SU-DHL-6 (cell line): ENCODE measurements around the gene IL1R2.

Experiments
- H2AFZ ChIP-seq: fragments of 200-600 bp; sonication (generic); 2 replicates; pipeline ENCODE4 v1.6.1; 2014; ENCODE audit warnings: low read depth, mild to moderate bottlenecking, moderate library complexity, mixed read lengths, antibody characterized with exemption, low read length; ENCODE audit not compliant: severe bottlenecking
- H3F3A ChIP-seq: fragments of 200-600 bp; shearing (Covaris generic); 2 replicates; pipeline ENCODE4 v1.6.0; 2016; ENCODE audit warnings: antibody characterized with exemption, mild to moderate bottlenecking; ENCODE audit not compliant: insufficient read depth
- H3K27ac ChIP-seq: fragments of 200-600 bp; sonication (generic); 2 replicates; pipeline ENCODE4 v1.5.1; 2016; ENCODE audit warnings: low read depth, mild to moderate bottlenecking, low read length, moderate library complexity, mixed read lengths
- H3K27me3 ChIP-seq: fragments of 200-600 bp; sonication (generic), shearing (Covaris generic); 2 replicates; pipeline ENCODE4 v1.6.0; 2014; ENCODE audit warnings: mild to moderate bottlenecking, low read length
- H3K36me3 ChIP-seq: fragments of 200-600 bp; sonication (generic); 2 replicates; pipeline ENCODE4 v1.6.1; 2014; ENCODE audit warnings: mild to moderate bottlenecking, low read length, mixed read lengths
- H3K4me2 ChIP-seq: fragments of 300-600, 200-600 bp; shearing (Covaris generic), sonication (generic); 2 replicates; pipeline ENCODE4 v1.6.0; 2014; ENCODE audit warnings: low read length, low read depth, mild to moderate bottlenecking; ENCODE audit not compliant: poor library complexity, severe bottlenecking
- H3K4me3 ChIP-seq: fragments of 200-600 bp; sonication (generic); 2 replicates; pipeline ENCODE4 v1.5.1; 2014; ENCODE audit warnings: antibody characterized with exemption, low read length, mild to moderate bottlenecking, mixed read lengths; ENCODE audit not compliant: insufficient read depth, poor library complexity, severe bottlenecking
- H3K79me2 ChIP-seq: fragments of 200-600 bp; sonication (generic); 2 replicates; pipeline ENCODE4 v1.6.1; 2014; ENCODE audit warnings: mild to moderate bottlenecking, low read length, moderate library complexity; ENCODE audit not compliant: insufficient read depth
- H3K9ac ChIP-seq: fragments of 200-600 bp; sonication (generic); 2 replicates; pipeline ENCODE4 v1.7.0; 2014; ENCODE audit warnings: mild to moderate bottlenecking, low read length
- H3K9me2 ChIP-seq: fragments of 200-600 bp; sonication (generic); replicated peaks from 2 replicates; pipeline ENCODE4 v1.6.1; 2014; ENCODE audit warnings: low read length; ENCODE audit not compliant: insufficient read depth
- H3K9me3 ChIP-seq: fragments of 200-600 bp; sonication (generic); 2 replicates; pipeline ENCODE4 v1.6.1; 2014; ENCODE audit warnings: low read length, mixed read lengths; ENCODE audit not compliant: insufficient read depth
- H4K20me1 ChIP-seq: fragments of 200-600 bp; sonication (generic); 2 replicates; pipeline ENCODE4 v1.6.1; 2014; ENCODE audit warnings: low read depth, mild to moderate bottlenecking, antibody characterized with exemption, low read length, moderate library complexity, mixed read lengths
- EZH2phosphoT487 ChIP-seq: fragments of 200-600 bp; sonication (generic), shearing (Covaris generic); conservative IDR thresholded peaks from 2 replicates; pipeline ENCODE4 v1.6.1; 2018; ENCODE audit warnings: mild to moderate bottlenecking, antibody characterized with exemption, low read length, moderate library complexity, mixed read lengths
- TF ChIP-seq, protein P1 (sequence below): fragments of 200-600 bp; sonication (generic); IDR thresholded peaks from one replicate; pipeline ENCODE4 v1.5.1; 2017; ENCODE audit warnings: antibody characterized with exemption, mild to moderate bottlenecking, low read length, moderate library complexity; ENCODE audit not compliant: insufficient read depth, poor library complexity, severe bottlenecking

Gene IL1R2

DNA sequence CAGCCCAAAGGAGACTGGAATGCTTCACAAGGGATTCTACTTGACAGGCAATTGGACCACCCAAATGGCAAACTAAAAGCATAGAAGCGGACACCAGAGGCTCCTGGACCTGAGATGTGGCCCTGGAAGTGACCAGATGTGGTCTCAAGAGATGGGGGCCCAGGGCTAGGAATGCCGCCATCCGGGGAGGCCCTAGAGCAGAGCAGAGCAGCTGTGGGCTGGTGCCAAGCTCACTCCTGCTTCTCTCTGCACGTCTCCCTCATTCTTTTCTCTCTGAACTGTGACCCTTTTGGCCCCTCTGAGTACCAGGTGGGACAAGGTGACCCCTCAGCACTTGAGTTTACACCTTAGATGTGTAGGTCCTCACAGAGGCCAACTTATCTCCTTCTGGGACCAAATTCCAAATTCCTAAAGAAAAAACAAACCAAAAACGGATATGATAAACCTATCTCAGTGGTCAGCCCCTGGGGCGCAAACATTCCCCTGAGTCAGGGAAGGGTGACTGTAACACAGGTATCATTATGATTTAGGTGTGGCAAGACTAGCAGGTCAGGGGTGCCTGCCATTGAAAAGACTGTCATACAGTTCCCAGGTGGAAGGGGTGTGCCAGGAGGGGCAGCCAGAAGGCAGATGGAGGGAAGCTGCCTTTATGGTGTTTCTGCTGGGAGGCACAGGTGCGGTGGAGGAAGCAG, 6.5 kb upstream of the IL1R2 start:
- H3F3A ChIP-seq = no peaks in the 10 kb centered on the region
- no peak overlapping the region for H3K4me2 ChIP-seq
- H3K9ac ChIP-seq = no peak overlapping the region
- H2AFZ ChIP-seq = no peak overlapping the region
- H4K20me1 ChIP-seq = no peaks in the 10 kb centered on the region
- H3K27ac ChIP-seq = no peak overlapping the region
- no peaks in the 10 kb centered on the region for H3K9me2 ChIP-seq
- no peaks in the 10 kb centered on the region for H3K79me2 ChIP-seq
- H3K4me3 ChIP-seq = no peak overlapping the region
- TF ChIP-seq EZH2phosphoT487 = no peak
- TF ChIP-seq, protein P1, sequence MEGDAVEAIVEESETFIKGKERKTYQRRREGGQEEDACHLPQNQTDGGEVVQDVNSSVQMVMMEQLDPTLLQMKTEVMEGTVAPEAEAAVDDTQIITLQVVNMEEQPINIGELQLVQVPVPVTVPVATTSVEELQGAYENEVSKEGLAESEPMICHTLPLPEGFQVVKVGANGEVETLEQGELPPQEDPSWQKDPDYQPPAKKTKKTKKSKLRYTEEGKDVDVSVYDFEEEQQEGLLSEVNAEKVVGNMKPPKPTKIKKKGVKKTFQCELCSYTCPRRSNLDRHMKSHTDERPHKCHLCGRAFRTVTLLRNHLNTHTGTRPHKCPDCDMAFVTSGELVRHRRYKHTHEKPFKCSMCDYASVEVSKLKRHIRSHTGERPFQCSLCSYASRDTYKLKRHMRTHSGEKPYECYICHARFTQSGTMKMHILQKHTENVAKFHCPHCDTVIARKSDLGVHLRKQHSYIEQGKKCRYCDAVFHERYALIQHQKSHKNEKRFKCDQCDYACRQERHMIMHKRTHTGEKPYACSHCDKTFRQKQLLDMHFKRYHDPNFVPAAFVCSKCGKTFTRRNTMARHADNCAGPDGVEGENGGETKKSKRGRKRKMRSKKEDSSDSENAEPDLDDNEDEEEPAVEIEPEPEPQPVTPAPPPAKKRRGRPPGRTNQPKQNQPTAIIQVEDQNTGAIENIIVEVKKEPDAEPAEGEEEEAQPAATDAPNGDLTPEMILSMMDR = no peak
- no peaks in the 10 kb centered on the region for H3K9me3 ChIP-seq
- no peaks in the 10 kb centered on the region for H3K27me3 ChIP-seq
- H3K36me3 ChIP-seq = no peaks in the 10 kb centered on the region

GRCh38 chr2:101985793-101986164, 6.0 kb upstream of the IL1R2 start:
- Histone ChIP-seq H4K20me1 (no peaks in the 10 kb centered on the region), H3K9me3 (no peaks in the 10 kb centered on the region), H2AFZ (no peak overlapping the region), H3K27me3 (no peaks in the 10 kb centered on the region), H3K9me2 (no peaks in the 10 kb centered on the region), H3K36me3 (no peaks in the 10 kb centered on the region), H3K79me2 (no peaks in the 10 kb centered on the region), H3K4me3 (no peak overlapping the region), H3K4me2 (no peak overlapping the region), H3F3A (no peaks in the 10 kb centered on the region), H3K27ac (no peak overlapping the region), H3K9ac (no peak overlapping the region)
- TF ChIP-seq, protein P1 = no peak
- TF ChIP-seq EZH2phosphoT487 = no peak

GRCh38 chr2:101986376-101986775, 5.4 kb upstream of the IL1R2 start:
- H3K9me3 ChIP-seq = no peaks in the 10 kb centered on the region
- H4K20me1 ChIP-seq = no peaks in the 10 kb centered on the region
- no peaks in the 10 kb centered on the region for H3K36me3 ChIP-seq
- H3K4me3 ChIP-seq = no peak overlapping the region
- no peaks in the 10 kb centered on the region for H3K79me2 ChIP-seq
- H3K4me2 ChIP-seq = no peak overlapping the region
- H3K27me3 ChIP-seq = no peaks in the 10 kb centered on the region
- no peak for TF ChIP-seq EZH2phosphoT487
- TF ChIP-seq, protein P1 = no peak
- no peaks in the 10 kb centered on the region for H3F3A ChIP-seq
- H3K9me2 ChIP-seq = no peaks in the 10 kb centered on the region
- H3K27ac ChIP-seq = no peak overlapping the region
- no peak overlapping the region for H3K9ac ChIP-seq
- H2AFZ ChIP-seq = no peak overlapping the region
